ENCODE results near the gene NUDC.
"Not testable (repeated sequence)": the region's sequence is repeated elsewhere in the genome, so short reads cannot be mapped to it uniquely, and the experiment has no call there.

Gene NUDC

GRCh38 chr1:26921540-26922430, at the start of gene NUDC:
Gene NUDC (plus strand): TSS chr1:26921743. CDS start chr1:26921849, 106 bp downstream.
- DNase-seq, result peak; percentile 97

- not testable (repeated sequence) for DNase-seq
Measured at GRCh38 chr1:26873097-26873496, 48.4 kb upstream of the NUDC start.

GRCh38 chr1:26874896-26875295, 46.6 kb upstream of the NUDC start:
- no peak for DNase-seq

GRCh38 chr1:26877326-26877725, 44.2 kb upstream of the NUDC start:
- DNase-seq, result no peak

- no peak for DNase-seq
Measured at GRCh38 chr1:26879793-26880192, 41.8 kb upstream of the NUDC start.

- not testable (repeated sequence) for DNase-seq
Measured at GRCh38 chr1:26881611-26882010, 39.9 kb upstream of the NUDC start.

GRCh38 chr1:26882696-26883463, 38.7 kb upstream of the NUDC start:
- no peak for DNase-seq

- DNase-seq, result no peak
Measured at GRCh38 chr1:26887125-26887524, 34.4 kb upstream of the NUDC start.

GRCh38 chr1:26888231-26888630, 33.3 kb upstream of the NUDC start:
- no peak for DNase-seq

GRCh38 chr1:26889551-26890466, 31.7 kb upstream of the NUDC start, which contains the start of gene GPN2:
Gene GPN2 (minus strand): TSS chr1:26890283. CDS start chr1:26890096, 187 bp downstream.
- peak; percentile 55 for DNase-seq

GRCh38 chr1:26890467-26890796, 31.1 kb upstream of the NUDC start:
- DNase-seq, result no peak

GRCh38 chr1:26894263-26894662, 27.3 kb upstream of the NUDC start:
- no peak for DNase-seq

- no peak for DNase-seq
Measured at GRCh38 chr1:26897351-26897750, 24.2 kb upstream of the NUDC start.

- peak; percentile 91 for DNase-seq
Measured at GRCh38 chr1:26900001-26900814, 21.3 kb upstream of the NUDC start, which contains the start of gene GPATCH3. Gene GPATCH3 (minus strand): TSS chr1:26900467. CDS start chr1:26900442, 25 bp downstream.

GRCh38 chr1:26900815-26901511, 20.6 kb upstream of the NUDC start:
- DNase-seq, result no peak

GRCh38 chr1:26907071-26907917, 14.2 kb upstream of the NUDC start:
- no peak for DNase-seq

- DNase-seq, result no peak
Measured at GRCh38 chr1:26909951-26910342, 11.6 kb upstream of the NUDC start.

- no peak for DNase-seq
Measured at GRCh38 chr1:26910343-26911160, 11.0 kb upstream of the NUDC start.
